KOPT-K1 (cell line): ENCODE measurements around the gene KIRREL1.
"Not testable (repeated sequence)": the region's sequence is repeated elsewhere in the genome, so short reads cannot be mapped to it uniquely, and the experiment has no call there.

Source experiments
- H3K27ac ChIP-seq: fragments of 200-600 bp; sonication (generic); 2 replicates; pipeline ENCODE4 v1.5.1; 2016; ENCODE audit warnings: antibody characterized with exemption, mild to moderate bottlenecking, low read depth, low read length; ENCODE audit not compliant: poor library complexity, severe bottlenecking
- H3K36me3 ChIP-seq: fragments of 200-600 bp; sonication (generic); 2 replicates; pipeline ENCODE4 v1.5.1; 2017; ENCODE audit warnings: antibody characterized with exemption, mild to moderate bottlenecking, low read length, moderate library complexity; ENCODE audit not compliant: insufficient read depth
- H3K9me3 ChIP-seq: fragments of 200-600 bp; sonication (generic); 2 replicates; pipeline ENCODE4 v1.5.1; 2017; ENCODE audit warnings: antibody characterized with exemption, low read length, mild to moderate bottlenecking; ENCODE audit not compliant: insufficient read depth, poor library complexity, severe bottlenecking

KIRREL1 gene

GRCh38 chr1:158122833-158123388 lies 129.5 kb downstream of the KIRREL1 start:
- H3K27ac ChIP-seq: no peak overlapping the region
- H3K36me3 ChIP-seq: no peaks in the 10 kb centered on the region
- H3K9me3 ChIP-seq: no peaks in the 10 kb centered on the region

- Histone ChIP-seq H3K9me3 (no peaks in the 10 kb centered on the region), H3K36me3 (no peaks in the 10 kb centered on the region), H3K27ac (no peak overlapping the region)
These were observed 130.6 kb downstream of the KIRREL1 start for GRCh38 chr1:158124034-158124433.

DNA sequence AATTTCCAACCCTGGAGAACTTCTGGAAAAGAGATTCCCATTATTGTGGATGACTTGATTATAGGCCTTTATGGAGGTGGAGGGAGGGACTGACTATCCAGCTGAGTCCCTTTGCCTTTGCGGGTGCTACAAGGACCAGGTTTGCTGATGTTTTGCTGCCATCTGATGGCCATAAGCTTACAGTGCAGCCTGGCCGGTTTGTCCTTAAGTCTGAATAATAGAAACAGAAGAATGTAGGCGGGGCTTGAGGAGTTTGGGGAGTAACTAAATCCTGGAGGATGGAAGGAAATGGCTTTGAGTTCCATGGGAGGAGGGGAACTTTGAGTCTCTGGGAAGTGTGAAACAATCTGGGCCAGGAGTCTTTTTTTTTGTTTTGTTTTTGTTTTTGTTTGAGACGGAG lies 131.6 kb downstream of the KIRREL1 start:
- Histone ChIP-seq H3K27ac (no peak overlapping the region), H3K9me3 (no peaks in the 10 kb centered on the region)

DNA sequence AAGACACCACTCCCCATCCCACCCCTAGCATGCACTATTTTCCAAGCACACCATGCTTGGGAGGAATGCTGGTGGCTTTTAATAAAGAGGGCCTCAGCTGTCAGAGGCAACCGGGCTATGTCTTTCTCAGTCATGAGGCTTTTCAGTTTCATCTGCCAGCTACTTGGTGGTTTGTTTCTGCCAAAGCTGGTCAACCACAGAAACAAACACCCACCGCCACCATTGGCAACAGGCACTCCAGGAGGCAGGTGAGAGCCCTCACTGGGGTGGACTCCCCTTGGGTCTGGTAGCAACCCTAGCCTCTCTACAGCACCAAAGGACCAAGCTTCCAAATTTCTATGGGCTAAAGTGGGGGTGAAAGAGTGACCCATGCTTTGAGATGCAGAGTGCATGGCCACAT lies 133.0 kb downstream of the KIRREL1 start:
- Histone ChIP-seq H3K9me3 (no peaks in the 10 kb centered on the region), H3K27ac (peak overlapping the region; percentile 56), H3K36me3 (no peaks in the 10 kb centered on the region)

More for the DNA sequence above, 131.6 kb downstream of the KIRREL1 start:
- H3K36me3 ChIP-seq: no peaks in the 10 kb centered on the region

DNA sequence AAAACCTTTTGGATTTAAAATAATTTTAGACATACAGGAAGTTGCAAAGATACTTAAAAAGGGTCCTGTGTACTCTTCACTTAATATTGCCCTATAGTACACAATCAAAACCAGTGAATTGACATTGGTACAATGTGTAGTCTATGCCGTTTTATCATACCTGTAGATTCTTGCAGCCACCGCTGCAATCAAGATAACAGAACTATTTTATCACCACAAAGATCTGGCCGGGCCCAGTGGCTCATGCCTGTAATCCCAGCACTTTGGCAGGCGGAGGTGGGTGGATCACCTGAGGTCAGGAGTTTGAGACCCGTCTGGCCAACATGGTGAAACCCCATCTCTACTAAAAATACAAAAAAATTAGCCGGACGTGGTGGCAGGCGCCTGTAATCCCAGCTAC lies 135.1 kb downstream of the KIRREL1 start:
- H3K27ac ChIP-seq, H3K36me3 ChIP-seq, H3K9me3 ChIP-seq: not testable (repeated sequence)

- Histone ChIP-seq H3K36me3 (no peaks in the 10 kb centered on the region), H3K9me3 (no peaks in the 10 kb centered on the region), H3K27ac (no peak overlapping the region)
These were observed 137.8 kb downstream of the KIRREL1 start for GRCh38 chr1:158131217-158131616.

GRCh38 chr1:158140764-158141192 lies 147.3 kb downstream of the KIRREL1 start:
- Histone ChIP-seq H3K9me3 (no peaks in the 10 kb centered on the region), H3K36me3 (no peaks in the 10 kb centered on the region)

GRCh38 chr1:158145173-158145719 lies 151.8 kb downstream of the KIRREL1 start:
- H3K27ac ChIP-seq: no peak overlapping the region
- H3K36me3 ChIP-seq: no peaks in the 10 kb centered on the region
- H3K9me3 ChIP-seq: no peaks in the 10 kb centered on the region

More at GRCh38 chr1:158140764-158141192, 147.3 kb downstream of the KIRREL1 start:
- H3K27ac ChIP-seq: no peak overlapping the region

GRCh38 chr1:158146165-158146564 lies 152.7 kb downstream of the KIRREL1 start:
- Histone ChIP-seq H3K9me3 (no peaks in the 10 kb centered on the region), H3K36me3 (no peaks in the 10 kb centered on the region), H3K27ac (no peak overlapping the region)

GRCh38 chr1:158146739-158147138 lies 153.3 kb downstream of the KIRREL1 start:
- Histone ChIP-seq H3K27ac (no peak overlapping the region), H3K36me3 (no peaks in the 10 kb centered on the region), H3K9me3 (no peaks in the 10 kb centered on the region)

- Histone ChIP-seq H3K27ac (no peak overlapping the region), H3K9me3 (no peaks in the 10 kb centered on the region), H3K36me3 (no peaks in the 10 kb centered on the region)
These were observed 154.0 kb downstream of the KIRREL1 start for GRCh38 chr1:158147401-158147800.

DNA sequence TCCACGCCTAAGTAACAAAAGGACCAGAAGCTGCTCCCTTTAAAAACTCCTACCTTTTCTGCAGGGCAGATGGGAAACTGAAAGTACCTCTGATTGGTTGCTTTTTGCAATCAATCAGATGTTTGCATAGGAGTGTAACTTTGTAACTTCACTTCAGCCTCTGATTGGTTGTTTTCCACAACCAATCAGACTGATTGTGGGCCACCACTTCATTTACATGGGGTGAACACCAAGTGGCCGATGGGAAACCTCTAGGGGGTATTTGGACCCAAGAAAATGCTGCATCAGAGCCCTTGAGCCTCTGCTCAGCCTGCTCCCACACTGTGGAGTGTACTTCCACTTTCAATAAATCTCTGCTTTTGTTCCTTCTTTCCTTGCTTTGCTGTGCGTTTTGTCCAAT lies 154.4 kb downstream of the KIRREL1 start:
- Histone ChIP-seq H3K9me3 (no peaks in the 10 kb centered on the region), H3K27ac (no peak overlapping the region), H3K36me3 (no peaks in the 10 kb centered on the region)

DNA sequence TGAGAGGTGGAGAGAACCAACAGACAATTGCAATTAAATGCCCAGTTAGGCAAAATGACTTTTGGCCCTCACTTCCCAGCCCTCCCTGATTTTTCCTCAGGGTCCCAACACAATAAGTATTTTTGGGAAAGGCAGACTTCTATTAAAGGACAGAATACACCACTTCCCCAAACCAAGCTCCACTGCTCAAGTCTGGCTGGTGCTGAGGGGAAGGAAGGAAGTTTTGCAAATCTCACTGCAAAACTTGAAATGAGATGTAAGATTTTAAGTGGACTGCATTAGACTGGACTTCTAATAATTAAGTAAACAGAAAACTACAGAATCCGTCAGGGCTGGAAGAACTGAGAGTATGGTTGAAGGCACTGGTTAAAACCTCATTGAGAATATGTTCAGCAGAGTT lies 155.0 kb downstream of the KIRREL1 start:
- Histone ChIP-seq H3K36me3 (no peaks in the 10 kb centered on the region), H3K9me3 (no peaks in the 10 kb centered on the region), H3K27ac (peak overlapping the region; percentile 68)

DNA sequence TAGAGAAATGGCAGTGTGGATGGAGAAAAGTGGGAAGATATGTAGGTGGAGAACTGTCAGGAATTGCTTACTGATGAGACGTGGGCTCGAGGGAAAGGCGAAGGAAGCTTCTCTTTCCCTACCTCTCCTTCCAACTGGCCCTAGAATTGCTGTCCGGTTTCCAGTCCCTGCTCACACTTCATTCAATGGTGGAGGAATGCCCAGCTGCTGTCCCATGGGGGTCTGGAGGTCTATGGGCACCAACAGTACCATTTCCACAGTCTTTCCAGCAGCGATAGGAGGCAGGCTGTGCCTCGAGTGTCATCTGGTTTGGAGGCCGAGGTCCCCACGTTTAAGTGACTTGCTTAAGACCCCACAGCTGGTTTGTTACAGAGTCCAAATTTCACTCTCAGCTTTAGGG lies 155.7 kb downstream of the KIRREL1 start:
- Histone ChIP-seq H3K36me3 (no peaks in the 10 kb centered on the region), H3K9me3 (no peaks in the 10 kb centered on the region), H3K27ac (peak overlapping the region; percentile 68)
